Astrocyte (in vitro differentiated cells and primary cell): ENCODE results near the gene GLRX5.

Experiments used
- EZH2 ChIP-seq: IDR thresholded peaks from 2 replicates; pipeline ENCODE4 v1.6.1; 2012; ENCODE audit warnings: mild to moderate bottlenecking, low read length, inconsistent platforms; ENCODE audit not compliant: insufficient read depth
- TF ChIP-seq, protein P1 (sequence below): IDR thresholded peaks from 2 replicates; pipeline ENCODE4 v1.5.1; 2011; ENCODE audit warnings: low read depth, mild to moderate bottlenecking, inconsistent platforms, low read length, moderate library complexity; ENCODE audit not compliant: insufficient read depth

DNA sequence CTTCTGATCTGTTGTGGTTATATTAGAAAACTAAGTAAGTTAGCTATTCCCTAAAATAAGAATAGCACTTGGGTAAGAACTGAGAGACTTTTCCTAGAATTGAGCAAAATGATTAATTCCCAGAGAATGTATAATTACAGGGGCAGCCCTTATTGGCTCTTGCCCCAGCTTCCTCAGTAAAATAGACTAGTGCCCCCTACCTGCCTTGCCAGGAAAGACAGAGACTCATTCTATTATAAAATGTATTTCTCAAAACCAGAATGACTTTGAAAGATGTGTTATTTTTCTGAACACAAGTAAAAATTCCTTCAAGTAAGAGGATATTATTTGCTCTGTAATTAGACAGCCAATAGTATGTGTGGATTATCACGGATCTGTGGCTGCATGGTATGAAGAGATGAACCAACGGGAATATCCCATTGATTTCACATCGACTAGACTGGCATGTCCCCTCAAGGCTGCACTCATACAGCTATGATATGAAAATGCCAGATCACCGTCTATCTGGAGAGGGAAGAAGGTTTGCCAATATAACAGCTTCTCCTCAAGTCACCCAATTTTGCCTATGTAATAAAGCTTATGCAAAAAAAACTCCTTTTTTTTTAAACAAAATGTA is 7.4 kb upstream of the GLRX5 start:
- no peak for TF ChIP-seq EZH2
- TF ChIP-seq, protein P1, sequence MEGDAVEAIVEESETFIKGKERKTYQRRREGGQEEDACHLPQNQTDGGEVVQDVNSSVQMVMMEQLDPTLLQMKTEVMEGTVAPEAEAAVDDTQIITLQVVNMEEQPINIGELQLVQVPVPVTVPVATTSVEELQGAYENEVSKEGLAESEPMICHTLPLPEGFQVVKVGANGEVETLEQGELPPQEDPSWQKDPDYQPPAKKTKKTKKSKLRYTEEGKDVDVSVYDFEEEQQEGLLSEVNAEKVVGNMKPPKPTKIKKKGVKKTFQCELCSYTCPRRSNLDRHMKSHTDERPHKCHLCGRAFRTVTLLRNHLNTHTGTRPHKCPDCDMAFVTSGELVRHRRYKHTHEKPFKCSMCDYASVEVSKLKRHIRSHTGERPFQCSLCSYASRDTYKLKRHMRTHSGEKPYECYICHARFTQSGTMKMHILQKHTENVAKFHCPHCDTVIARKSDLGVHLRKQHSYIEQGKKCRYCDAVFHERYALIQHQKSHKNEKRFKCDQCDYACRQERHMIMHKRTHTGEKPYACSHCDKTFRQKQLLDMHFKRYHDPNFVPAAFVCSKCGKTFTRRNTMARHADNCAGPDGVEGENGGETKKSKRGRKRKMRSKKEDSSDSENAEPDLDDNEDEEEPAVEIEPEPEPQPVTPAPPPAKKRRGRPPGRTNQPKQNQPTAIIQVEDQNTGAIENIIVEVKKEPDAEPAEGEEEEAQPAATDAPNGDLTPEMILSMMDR = peak; percentile 92
